Neuronal stem cell (in vitro differentiated cells): Measurements from ENCODE around the gene MCHR1.

ENCODE experiments used
- DNase-seq: peaks from one replicate; pipeline ENCODE4 v3.0.0-alpha.2; 2013; ENCODE audit warnings: low spot score
- H2AFZ ChIP-seq: one replicate; pipeline ENCODE4 v1.6.1; 2013; ENCODE audit warnings: mild to moderate bottlenecking, low read length, inconsistent platforms
- H2AK5ac ChIP-seq: 2 replicates; pipeline ENCODE4 v1.6.1; 2013; ENCODE audit warnings: low read depth, mild to moderate bottlenecking, inconsistent platforms, low read length, moderate library complexity, mixed read lengths
- H2BK120ac ChIP-seq: 2 replicates; pipeline ENCODE4 v1.6.1; 2013; ENCODE audit warnings: low read depth, mild to moderate bottlenecking, inconsistent platforms, low read length, moderate library complexity, mixed read lengths
- H2BK12ac ChIP-seq: one replicate; pipeline ENCODE4 v1.6.1; 2013; ENCODE audit warnings: low read length, inconsistent platforms
- H2BK15ac ChIP-seq: 2 replicates; pipeline ENCODE4 v1.6.1; 2013; ENCODE audit warnings: mild to moderate bottlenecking, low read length, inconsistent platforms, mixed read lengths
- H2BK5ac ChIP-seq: one replicate; pipeline ENCODE4 v1.6.1; 2013; ENCODE audit warnings: inconsistent platforms, mild to moderate bottlenecking, low read length, moderate library complexity
- H3K14ac ChIP-seq: one replicate; pipeline ENCODE4 v1.6.1; 2013; ENCODE audit warnings: low read length, inconsistent platforms
- H3K18ac ChIP-seq: 2 replicates; pipeline ENCODE4 v1.6.1; 2013; ENCODE audit warnings: low read length, inconsistent platforms
- H3K23ac ChIP-seq: 2 replicates; pipeline ENCODE4 v1.6.1; 2013; ENCODE audit warnings: low read depth, mild to moderate bottlenecking, mixed read lengths, low read length, inconsistent platforms; ENCODE audit not compliant: poor library complexity
- H3K27ac ChIP-seq: replicated peaks from 3 replicates; pipeline ENCODE4 v1.5.1; 2013; ENCODE audit warnings: low read length, inconsistent platforms
- H3K27me3 ChIP-seq, 3 experiments: 2 replicates each; pipeline ENCODE4 v1.6.1; 2013; ENCODE audit warnings: low read length in 3 of 3, mild to moderate bottlenecking in 2 of 3, inconsistent platforms in 1 of 3, low read depth in 1 of 3, mixed read lengths in 1 of 3, moderate library complexity in 1 of 3; ENCODE audit not compliant: control insufficient read depth in 3 of 3, insufficient read depth in 3 of 3
- H3K36me3 ChIP-seq, 2 donors: replicated peaks in 1 of 2; 2 replicates each; pipeline ENCODE4 v1.6.1; 2013; ENCODE audit warnings: low read length in 2 of 2; ENCODE audit not compliant: control insufficient read depth in 2 of 2, insufficient read depth in 2 of 2
- H3K4ac ChIP-seq: 2 replicates; pipeline ENCODE4 v1.6.1; 2013; ENCODE audit warnings: inconsistent platforms, mild to moderate bottlenecking, low read length, moderate library complexity
- H3K4me1 ChIP-seq, 2 donors: 1 replicate in 1 of 2; 2 replicates in 1 of 2; pipeline ENCODE4 v1.6.1; 2013; ENCODE audit warnings: low read length in 2 of 2, low read depth in 1 of 2; ENCODE audit not compliant: control insufficient read depth in 2 of 2, insufficient read depth in 1 of 2
- H3K4me2 ChIP-seq: one replicate; pipeline ENCODE4 v1.6.1; 2013; ENCODE audit warnings: mild to moderate bottlenecking, low read length, inconsistent platforms; ENCODE audit not compliant: insufficient read depth, poor library complexity, severe bottlenecking
- H3K4me3 ChIP-seq, 2 donors: 2 replicates each; pipeline ENCODE4 v1.5.1; 2013; ENCODE audit warnings: low read length in 2 of 2, mild to moderate bottlenecking in 2 of 2, inconsistent platforms in 1 of 2, moderate library complexity in 1 of 2
- H3K79me1 ChIP-seq: one replicate; pipeline ENCODE4 v1.6.1; 2013; ENCODE audit warnings: low read depth, mild to moderate bottlenecking, inconsistent platforms, low read length, moderate library complexity
- H3K9ac ChIP-seq: one replicate; pipeline ENCODE4 v1.6.1; 2013; ENCODE audit warnings: mild to moderate bottlenecking, low read depth, low read length, inconsistent platforms; ENCODE audit not compliant: poor library complexity
- H3K9me3 ChIP-seq, 2 donors: replicated peaks in 1 of 2; 2 replicates each; pipeline versions ENCODE3 to v1.6.1; 2013; ENCODE audit warnings: low read length in 2 of 2, mild to moderate bottlenecking in 2 of 2, inconsistent platforms in 1 of 2, low read depth in 1 of 2, mixed read lengths in 1 of 2, moderate library complexity in 1 of 2; ENCODE audit not compliant: control insufficient read depth in 2 of 2, insufficient read depth in 1 of 2
- H4K8ac ChIP-seq: one replicate; pipeline ENCODE4 v1.6.1; 2013; ENCODE audit warnings: low read depth, mild to moderate bottlenecking, inconsistent platforms, low read length, moderate library complexity
- H4K91ac ChIP-seq: one replicate; pipeline ENCODE4 v1.6.1; 2013; ENCODE audit warnings: low read length, low read depth, mild to moderate bottlenecking, inconsistent platforms; ENCODE audit not compliant: poor library complexity
- WGBS, 2 donors: extraction: QIAGEN DNeasy Blood & Tissue Kit; methylation state at CpG; one replicate each; pipeline ENCODE4 v1.1.7; 2013; ENCODE audit warnings: missing lambda C conversion rate in 2 of 2, mixed read lengths in 1 of 2; ENCODE audit not compliant: insufficient read length in 2 of 2, insufficient replicate concordance in 1 of 2; ENCODE audit errors: extremely low coverage in 2 of 2; 5-methylcytosine and 5-hydroxymethylcytosine counted together

Gene MCHR1

GRCh38 chr22:40670058-40670457, 9.2 kb upstream of the MCHR1 start:
- no peak overlapping the region for H2BK15ac ChIP-seq
- H2BK12ac ChIP-seq = no peak overlapping the region
- no peak overlapping the region for H2BK120ac ChIP-seq
- peaks cover 3 to 9% of the 10 kb centered on the region in 2 donors for H3K4me1 ChIP-seq
- no peak overlapping the region for H3K18ac ChIP-seq
- H3K4me2 ChIP-seq = no peak overlapping the region
- H3K9me3 ChIP-seq = no peaks in the 10 kb centered on the region
- no peak overlapping the region for H3K9ac ChIP-seq
- H3K4me3 ChIP-seq = no peak overlapping the region
- no peaks in the 10 kb centered on the region for H3K27me3 ChIP-seq
- H3K79me1 ChIP-seq = no peaks in the 10 kb centered on the region
- no peak overlapping the region for H3K4ac ChIP-seq
- H4K8ac ChIP-seq = no peak overlapping the region
- no peak overlapping the region for H4K91ac ChIP-seq
- no CpG with 5 or more reads among the region's 2 CpGs for WGBS, 2 donors
- H2BK5ac ChIP-seq = no peak overlapping the region
- H3K14ac ChIP-seq = no peak overlapping the region
- H3K36me3 ChIP-seq = no peaks in the 10 kb centered on the region
- no peak for DNase-seq
- no peak overlapping the region for H2AK5ac ChIP-seq
- H2AFZ ChIP-seq = no peak overlapping the region
- H3K27ac ChIP-seq = no peak overlapping the region
- no peak overlapping the region for H3K23ac ChIP-seq

GRCh38 chr22:40671369-40671768, 7.9 kb upstream of the MCHR1 start:
- H2BK5ac ChIP-seq = no peak overlapping the region
- H3K36me3 ChIP-seq = no peaks in the 10 kb centered on the region
- H2BK12ac ChIP-seq = no peak overlapping the region
- H2BK15ac ChIP-seq = no peak overlapping the region
- no peak overlapping the region for H3K4me3 ChIP-seq
- H3K4ac ChIP-seq = no peak overlapping the region
- no peak overlapping the region for H2BK120ac ChIP-seq
- H3K9me3 ChIP-seq = no peaks in the 10 kb centered on the region
- H3K79me1 ChIP-seq = no peaks in the 10 kb centered on the region
- no peak overlapping the region for H3K9ac ChIP-seq
- H4K91ac ChIP-seq = no peak overlapping the region
- H2AFZ ChIP-seq = no peak overlapping the region
- no peak for DNase-seq
- no peaks in the 10 kb centered on the region for H3K27me3 ChIP-seq
- no peak overlapping the region for H3K18ac ChIP-seq
- H3K4me1 ChIP-seq = peaks cover 3 to 9% of the 10 kb centered on the region in 2 donors
- H3K27ac ChIP-seq = no peak overlapping the region
- WGBS, 2 donors = no CpG with 5 or more reads among the region's 13 CpGs
- H3K4me2 ChIP-seq = no peak overlapping the region
- no peak overlapping the region for H3K14ac ChIP-seq
- no peak overlapping the region for H4K8ac ChIP-seq
- H2AK5ac ChIP-seq = no peak overlapping the region
- no peak overlapping the region for H3K23ac ChIP-seq

- no peak overlapping the region for H3K4me2 ChIP-seq
- H3K18ac ChIP-seq = no peak overlapping the region
- H2BK15ac ChIP-seq = no peak overlapping the region
- DNase-seq = no peak
- peaks cover 3 to 9% of the 10 kb centered on the region in 2 donors for H3K4me1 ChIP-seq
- H3K4me3 ChIP-seq = no peak overlapping the region
- H3K14ac ChIP-seq = no peak overlapping the region
- no peaks in the 10 kb centered on the region for H3K79me1 ChIP-seq
- H2BK120ac ChIP-seq = no peak overlapping the region
- H2AFZ ChIP-seq = no peak overlapping the region
- no peak overlapping the region for H2BK12ac ChIP-seq
- H2BK5ac ChIP-seq = no peak overlapping the region
- no peak overlapping the region for H4K8ac ChIP-seq
- H3K36me3 ChIP-seq = no peaks in the 10 kb centered on the region
- no peaks in the 10 kb centered on the region for H3K9me3 ChIP-seq
- H3K23ac ChIP-seq = no peak overlapping the region
- no CpG with 5 or more reads among the region's 7 CpGs for WGBS, 2 donors
- no peak overlapping the region for H3K4ac ChIP-seq
- no peak overlapping the region for H3K9ac ChIP-seq
- no peak overlapping the region for H2AK5ac ChIP-seq
- no peak overlapping the region for H4K91ac ChIP-seq
- H3K27ac ChIP-seq = no peak overlapping the region
- H3K27me3 ChIP-seq = no peaks in the 10 kb centered on the region
Observed at GRCh38 chr22:40671796-40672360, 7.4 kb upstream of the MCHR1 start.

- Histone ChIP-seq H2BK15ac (no peak overlapping the region), H3K4ac (no peak overlapping the region), H2AK5ac (no peak overlapping the region), H3K18ac (no peak overlapping the region), H3K36me3 (no peaks in the 10 kb centered on the region), H3K27me3 (no peaks in the 10 kb centered on the region), H4K91ac (no peak overlapping the region), H3K4me2 (no peak overlapping the region), H4K8ac (no peak overlapping the region), H3K4me3 (no peak overlapping the region), H3K9me3 (no peaks in the 10 kb centered on the region), H3K9ac (no peak overlapping the region), H2BK5ac (no peak overlapping the region), H3K23ac (peak overlapping the region; percentile 6), H3K27ac (no peak overlapping the region), H3K4me1 (peaks cover 3 to 9% of the 10 kb centered on the region in 2 donors), H3K14ac (no peak overlapping the region), H3K79me1 (no peaks in the 10 kb centered on the region), H2BK12ac (no peak overlapping the region), H2BK120ac (no peak overlapping the region), H2AFZ (no peak overlapping the region)
- DNase-seq = no peak
- no CpG with 5 or more reads among the region's 4 CpGs for WGBS, 2 donors
Observed at GRCh38 chr22:40673017-40673416, 6.3 kb upstream of the MCHR1 start.
